Activated naive CD4-positive, alpha-beta T cell treated with anti-CD3 and anti-CD28 coated beads, Interleukin-2, amount 50 U/mL, for 24 hours (primary cell): ENCODE data around the gene CPD.
"Not testable (repeated sequence)": the region's sequence is repeated elsewhere in the genome, so short reads cannot be mapped to it uniquely, and the experiment has no call there.

Experiments used
- H3K27ac Mint-ChIP-seq: one replicate; pipeline ENCODE4 v1.8.0; 2021; ENCODE audit warnings: mild to moderate bottlenecking, mixed read lengths
- H3K27me3 Mint-ChIP-seq: one replicate; pipeline ENCODE4 v1.8.0; 2021; ENCODE audit warnings: mixed read lengths
- H3K36me3 Mint-ChIP-seq: one replicate; pipeline ENCODE4 v1.8.0; 2021; ENCODE audit warnings: mixed read lengths
- H3K4me1 Mint-ChIP-seq: one replicate; pipeline ENCODE4 v1.8.0; 2021; ENCODE audit warnings: mixed read lengths
- H3K4me3 Mint-ChIP-seq: one replicate; pipeline ENCODE4 v1.8.0; 2021; ENCODE audit warnings: mild to moderate bottlenecking, mixed read lengths
- H3K9me3 Mint-ChIP-seq: one replicate; pipeline ENCODE4 v1.8.0; 2021; ENCODE audit warnings: mixed read lengths

Gene CPD

GRCh38 chr17:30378825-30379302 is at the start of gene CPD:
TSS of gene CPD (plus strand) at chr17:30378927. CDS start at chr17:30378981, 54 bp downstream.
- peak within 1 kb of the TSS; percentile 97 for H3K27ac Mint-ChIP-seq
- H3K4me3 Mint-ChIP-seq: peak within 1 kb of the TSS; percentile 96
- H3K36me3 Mint-ChIP-seq: peaks cover 11% of the 10 kb centered on the region
- H3K27me3 Mint-ChIP-seq: no peaks in the 10 kb centered on the region
- peaks cover 66% of the 10 kb centered on the region for H3K4me1 Mint-ChIP-seq
- H3K9me3 Mint-ChIP-seq: no peaks in the 10 kb centered on the region

- peak overlapping the region; percentile 97 for H3K27ac Mint-ChIP-seq
- no peaks in the 10 kb centered on the region for H3K27me3 Mint-ChIP-seq
- peaks cover 60% of the 10 kb centered on the region for H3K4me1 Mint-ChIP-seq
- H3K9me3 Mint-ChIP-seq: no peaks in the 10 kb centered on the region
- no peaks in the 10 kb centered on the region for H3K36me3 Mint-ChIP-seq
- H3K4me3 Mint-ChIP-seq: peak overlapping the region; percentile 79
Measured at GRCh38 chr17:30332057-30332542, 46.6 kb upstream of the CPD start.

GRCh38 chr17:30333503-30334360 is 45.0 kb upstream of the CPD start, which contains the start of gene TMIGD1:
TSS of gene TMIGD1 (minus strand) at chr17:30334057. CDS start at chr17:30332133, 1,924 bp downstream.
- Mint-ChIP-seq H3K27ac (peak within 1 kb of the TSS; percentile 95), H3K36me3 (no peaks in the 10 kb centered on the region), H3K4me3 (peak within 1 kb of the TSS; percentile 79), H3K4me1 (peaks cover 60% of the 10 kb centered on the region), H3K27me3 (no peaks in the 10 kb centered on the region), H3K9me3 (no peaks in the 10 kb centered on the region)

- Mint-ChIP-seq H3K27ac (peak overlapping the region; percentile 88), H3K4me1 (peaks cover 56% of the 10 kb centered on the region), H3K27me3 (no peaks in the 10 kb centered on the region), H3K36me3 (no peaks in the 10 kb centered on the region), H3K9me3 (no peaks in the 10 kb centered on the region), H3K4me3 (no peak overlapping the region)
Measured at GRCh38 chr17:30334421-30334820, 44.3 kb upstream of the CPD start.

GRCh38 chr17:30336369-30337171 is 42.2 kb upstream of the CPD start:
- H3K4me1 Mint-ChIP-seq: peaks cover 51% of the 10 kb centered on the region
- H3K4me3 Mint-ChIP-seq: no peak overlapping the region
- H3K27me3 Mint-ChIP-seq: no peaks in the 10 kb centered on the region

GRCh38 chr17:30337393-30337999 is 41.2 kb upstream of the CPD start:
- Mint-ChIP-seq H3K4me3 (no peak overlapping the region), H3K27ac (no peak overlapping the region), H3K36me3 (no peaks in the 10 kb centered on the region), H3K9me3 (no peaks in the 10 kb centered on the region), H3K4me1 (peaks cover 42% of the 10 kb centered on the region), H3K27me3 (no peaks in the 10 kb centered on the region)

More at GRCh38 chr17:30336369-30337171, 42.2 kb upstream of the CPD start:
- Mint-ChIP-seq H3K36me3 (no peaks in the 10 kb centered on the region), H3K9me3 (no peaks in the 10 kb centered on the region), H3K27ac (peak overlapping the region; percentile 41)

- H3K4me3 Mint-ChIP-seq: no peak overlapping the region
- H3K27ac Mint-ChIP-seq: no peak overlapping the region
- H3K9me3 Mint-ChIP-seq: no peaks in the 10 kb centered on the region
- no peaks in the 10 kb centered on the region for H3K27me3 Mint-ChIP-seq
- H3K4me1 Mint-ChIP-seq: peaks cover 27% of the 10 kb centered on the region
- H3K36me3 Mint-ChIP-seq: no peaks in the 10 kb centered on the region
Measured at GRCh38 chr17:30339086-30339485, 39.6 kb upstream of the CPD start.

GRCh38 chr17:30340801-30341356 is 37.8 kb upstream of the CPD start:
- Mint-ChIP-seq H3K9me3 (no peaks in the 10 kb centered on the region), H3K4me3 (no peak overlapping the region), H3K27me3 (no peaks in the 10 kb centered on the region), H3K4me1 (peaks cover 22% of the 10 kb centered on the region), H3K27ac (no peak overlapping the region), H3K36me3 (no peaks in the 10 kb centered on the region)

- Mint-ChIP-seq H3K4me3 (no peak overlapping the region), H3K4me1 (peaks cover 18% of the 10 kb centered on the region), H3K27me3 (no peaks in the 10 kb centered on the region), H3K27ac (peak overlapping the region; percentile 0), H3K36me3 (no peaks in the 10 kb centered on the region), H3K9me3 (no peaks in the 10 kb centered on the region)
Measured at GRCh38 chr17:30341703-30342249, 37.0 kb upstream of the CPD start.

- peaks cover 18% of the 10 kb centered on the region for H3K4me1 Mint-ChIP-seq
- not testable (repeated sequence) for H3K9me3 Mint-ChIP-seq, H3K4me3 Mint-ChIP-seq, H3K27me3 Mint-ChIP-seq, H3K27ac Mint-ChIP-seq, H3K36me3 Mint-ChIP-seq
Measured at GRCh38 chr17:30343244-30343643, 35.5 kb upstream of the CPD start.

GRCh38 chr17:30343796-30344195 is 34.9 kb upstream of the CPD start:
- no peaks in the 10 kb centered on the region for H3K9me3 Mint-ChIP-seq
- H3K27ac Mint-ChIP-seq: no peak overlapping the region
- H3K4me1 Mint-ChIP-seq: peaks cover 18% of the 10 kb centered on the region
- no peaks in the 10 kb centered on the region for H3K27me3 Mint-ChIP-seq
- no peak overlapping the region for H3K4me3 Mint-ChIP-seq
- H3K36me3 Mint-ChIP-seq: no peaks in the 10 kb centered on the region

- Mint-ChIP-seq H3K36me3 (no peaks in the 10 kb centered on the region), H3K9me3 (no peaks in the 10 kb centered on the region), H3K27ac (no peak overlapping the region), H3K27me3 (no peaks in the 10 kb centered on the region), H3K4me3 (no peak overlapping the region), H3K4me1 (peaks cover 18% of the 10 kb centered on the region)
Measured at GRCh38 chr17:30344283-30345088, 34.2 kb upstream of the CPD start.

GRCh38 chr17:30345089-30345433 is 33.7 kb upstream of the CPD start:
- H3K9me3 Mint-ChIP-seq: no peaks in the 10 kb centered on the region
- no peak overlapping the region for H3K4me3 Mint-ChIP-seq
- peaks cover 14% of the 10 kb centered on the region for H3K4me1 Mint-ChIP-seq
- no peaks in the 10 kb centered on the region for H3K36me3 Mint-ChIP-seq
- H3K27me3 Mint-ChIP-seq: no peaks in the 10 kb centered on the region
- H3K27ac Mint-ChIP-seq: no peak overlapping the region

- H3K27me3 Mint-ChIP-seq: no peaks in the 10 kb centered on the region
- H3K9me3 Mint-ChIP-seq: no peaks in the 10 kb centered on the region
- H3K27ac Mint-ChIP-seq: no peak overlapping the region
- H3K4me3 Mint-ChIP-seq: no peak overlapping the region
- H3K36me3 Mint-ChIP-seq: no peaks in the 10 kb centered on the region
- peaks cover 8% of the 10 kb centered on the region for H3K4me1 Mint-ChIP-seq
Measured at GRCh38 chr17:30345527-30346075, 33.1 kb upstream of the CPD start.
